ENCODE measurements around the gene FUT2. TPM values are rescaled to one million over a fixed set of nuclear protein-coding genes. Genes with fewer than 3 reads are reported as not detected.
A peak's percentile ranks its signal among the peaks of the same experiment; 100 is the strongest.
"Not testable (repeated sequence)": the region's sequence is repeated elsewhere in the genome, so short reads cannot be mapped to it uniquely, and the experiment has no call there.

FUT2 gene
- total RNA-seq, 1 donor from 2014 or later = 2.4 TPM

- Mint-ChIP-seq H3K4me3 (ENCODE audit: low read depth) (peak overlapping the region; percentile 80), H3K27ac (peak overlapping the region; percentile 94), H3K36me3 (ENCODE audit: insufficient read depth) (peaks cover 2% of the 10 kb centered on the region), H3K9me3 (ENCODE audit: low read depth) (no peaks in the 10 kb centered on the region), H3K27me3 (no peaks in the 10 kb centered on the region), H3K4me1 (ENCODE audit: low read depth) (peaks cover 16% of the 10 kb centered on the region)
- no peak for TF ChIP-seq CTCF (IDR thresholded peaks at IDR 0.05; ENCODE audit: unreplicated experiment)
- DNase-seq (ENCODE audit: low spot score, unreplicated experiment) = no peak
Measured at GRCh38 chr19:48714759-48715675, 19.2 kb downstream of the FUT2 start.

GRCh38 chr19:48715681-48716171, 20.0 kb downstream of the FUT2 start:
- Mint-ChIP-seq H3K9me3 (ENCODE audit: low read depth) (no peaks in the 10 kb centered on the region), H3K27me3 (no peaks in the 10 kb centered on the region), H3K36me3 (ENCODE audit: insufficient read depth) (peaks cover 2% of the 10 kb centered on the region), H3K4me3 (ENCODE audit: low read depth) (no peak overlapping the region), H3K4me1 (ENCODE audit: low read depth) (peaks cover 18% of the 10 kb centered on the region), H3K27ac (no peak overlapping the region)
- no peak for TF ChIP-seq CTCF (IDR thresholded peaks at IDR 0.05; ENCODE audit: unreplicated experiment)
- no peak for DNase-seq (ENCODE audit: low spot score, unreplicated experiment)

GRCh38 chr19:48716562-48717291, 21.0 kb downstream of the FUT2 start:
- Mint-ChIP-seq H3K27ac (no peak overlapping the region), H3K9me3 (ENCODE audit: low read depth) (no peaks in the 10 kb centered on the region)
- DNase-seq (ENCODE audit: low spot score, unreplicated experiment) = no peak

GRCh38 chr19:48718106-48718505, 22.3 kb downstream of the FUT2 start:
- not testable (repeated sequence) for H3K27ac Mint-ChIP-seq; H3K36me3 Mint-ChIP-seq (ENCODE audit: insufficient read depth)
- H3K4me1 Mint-ChIP-seq (ENCODE audit: low read depth) = peaks cover 18% of the 10 kb centered on the region

More at GRCh38 chr19:48716562-48717291, 21.0 kb downstream of the FUT2 start:
- H3K36me3 Mint-ChIP-seq (ENCODE audit: insufficient read depth) = no peaks in the 10 kb centered on the region
- H3K4me3 Mint-ChIP-seq (ENCODE audit: low read depth) = peak overlapping the region; percentile 11
- peaks cover 18% of the 10 kb centered on the region for H3K4me1 Mint-ChIP-seq (ENCODE audit: low read depth)
- H3K27me3 Mint-ChIP-seq = no peaks in the 10 kb centered on the region
- no peak for TF ChIP-seq CTCF (IDR thresholded peaks at IDR 0.05; ENCODE audit: unreplicated experiment)

GRCh38 chr19:48718711-48719231, 23.0 kb downstream of the FUT2 start:
- H3K4me3 Mint-ChIP-seq (ENCODE audit: low read depth) = no peak overlapping the region
- no peak for DNase-seq (ENCODE audit: low spot score, unreplicated experiment)
- H3K27me3 Mint-ChIP-seq = no peaks in the 10 kb centered on the region
- H3K9me3 Mint-ChIP-seq (ENCODE audit: low read depth) = no peaks in the 10 kb centered on the region
- peaks cover 18% of the 10 kb centered on the region for H3K4me1 Mint-ChIP-seq (ENCODE audit: low read depth)
- no peaks in the 10 kb centered on the region for H3K36me3 Mint-ChIP-seq (ENCODE audit: insufficient read depth)
- TF ChIP-seq CTCF (IDR thresholded peaks at IDR 0.05; ENCODE audit: unreplicated experiment) = no peak
- peak overlapping the region; percentile 65 for H3K27ac Mint-ChIP-seq

More at GRCh38 chr19:48718106-48718505, 22.3 kb downstream of the FUT2 start:
- H3K9me3 Mint-ChIP-seq (ENCODE audit: low read depth); H3K4me3 Mint-ChIP-seq (ENCODE audit: low read depth); DNase-seq (ENCODE audit: low spot score, unreplicated experiment); H3K27me3 Mint-ChIP-seq: not testable (repeated sequence)
